ACHN (cell line): ENCODE measurements around the gene BCAS3.
"Not testable (repeated sequence)": the region's sequence is repeated elsewhere in the genome, so short reads cannot be mapped to it uniquely, and the experiment has no call there.

Source experiments
- DNase-seq: peaks from one replicate; pipeline ENCODE4 v3.0.0-alpha.2; 2015
- in situ Hi-C: cut with HindIII; loops from 2 replicates; pipeline ENCODE4 v1.10.0; 2017; ENCODE audit warnings: low sequenced_read_pairs, low pct_ligation_motif_present, low pct_unique_long_range_greater_than_20kb

Gene BCAS3

DNA sequence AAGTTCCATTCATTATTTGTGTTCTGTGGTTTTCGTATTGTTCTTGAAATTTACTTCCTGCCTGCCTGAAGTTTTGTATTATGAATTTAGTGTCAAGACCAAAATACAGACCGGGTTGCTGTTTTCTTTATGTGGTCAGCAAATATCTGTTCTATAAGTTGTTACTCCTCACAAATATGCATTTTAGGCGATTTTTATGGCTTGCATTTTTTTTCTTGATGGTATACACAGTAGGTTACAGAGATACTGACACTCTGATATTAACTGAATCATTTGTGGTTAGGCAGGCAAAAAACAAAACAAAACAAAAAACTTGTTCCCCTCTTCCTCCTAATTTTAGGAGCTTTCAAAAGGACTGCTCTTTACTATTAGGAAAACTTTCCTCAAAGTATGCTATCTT is 52.6 kb downstream of the BCAS3 start:
- in situ Hi-C loops = no loop called here
- DNase-seq = no peak

DNA sequence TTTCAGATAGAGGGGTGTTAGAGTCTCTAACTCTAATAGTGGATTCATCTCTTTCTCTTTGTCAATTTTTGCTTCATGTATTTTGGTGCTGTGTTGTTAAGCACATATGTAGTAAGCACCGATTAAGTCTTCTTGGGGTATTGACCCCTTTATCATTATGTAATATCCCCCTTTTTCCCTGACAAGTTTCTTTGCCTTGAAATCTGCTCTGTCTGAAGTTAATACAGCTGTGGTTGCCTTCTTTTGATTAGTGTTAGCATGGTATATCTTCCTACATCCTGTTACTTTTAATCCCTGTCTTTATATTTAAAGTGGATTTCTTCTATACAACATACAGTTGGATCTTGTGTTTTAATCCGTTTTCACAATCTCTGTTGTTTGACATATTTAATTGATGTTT is 60.6 kb downstream of the BCAS3 start:
- in situ Hi-C loops = no loop called here
- no peak for DNase-seq

DNA sequence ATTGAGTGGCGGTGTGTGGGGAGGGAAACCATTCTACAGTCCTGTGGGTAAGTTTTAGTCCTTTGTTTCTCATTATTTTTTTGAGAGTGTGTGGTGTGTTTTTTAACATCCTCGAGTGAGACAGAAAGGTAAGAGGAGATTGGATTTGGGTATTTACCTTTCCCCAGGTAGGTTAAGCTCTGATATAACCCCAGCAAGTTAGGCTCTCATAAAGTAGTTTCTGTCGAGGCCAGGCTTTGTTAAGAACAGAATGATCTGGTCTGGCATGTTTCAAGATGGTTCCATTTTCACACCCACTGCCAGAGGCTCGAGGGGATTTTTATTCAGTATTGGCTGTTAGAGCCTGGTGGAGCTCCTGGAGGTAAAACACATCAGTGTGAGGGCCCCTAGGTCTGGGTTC is 62.9 kb downstream of the BCAS3 start:
- in situ Hi-C loops = no loop called here
- no peak for DNase-seq

DNA sequence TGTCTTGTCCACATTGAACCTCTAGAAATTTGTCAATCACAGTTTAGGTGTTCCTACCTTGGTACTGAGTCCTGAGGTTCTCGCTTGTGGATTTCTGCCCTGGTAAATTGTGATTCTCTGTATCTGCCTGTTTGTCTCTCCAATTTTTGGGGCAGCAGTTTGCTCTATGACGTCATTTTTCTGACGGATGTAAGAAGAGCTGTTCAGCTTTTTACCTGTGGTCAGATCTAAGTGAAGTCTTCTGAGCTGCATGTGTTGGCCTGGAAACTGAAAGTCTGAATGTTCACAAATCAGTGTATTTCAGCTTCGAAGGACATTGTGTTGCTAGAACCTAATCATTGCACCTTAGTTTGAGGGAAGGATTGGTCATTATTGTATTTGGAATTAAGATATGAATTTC is 63.4 kb downstream of the BCAS3 start:
- in situ Hi-C loops = no loop called here
- DNase-seq = no peak

DNA sequence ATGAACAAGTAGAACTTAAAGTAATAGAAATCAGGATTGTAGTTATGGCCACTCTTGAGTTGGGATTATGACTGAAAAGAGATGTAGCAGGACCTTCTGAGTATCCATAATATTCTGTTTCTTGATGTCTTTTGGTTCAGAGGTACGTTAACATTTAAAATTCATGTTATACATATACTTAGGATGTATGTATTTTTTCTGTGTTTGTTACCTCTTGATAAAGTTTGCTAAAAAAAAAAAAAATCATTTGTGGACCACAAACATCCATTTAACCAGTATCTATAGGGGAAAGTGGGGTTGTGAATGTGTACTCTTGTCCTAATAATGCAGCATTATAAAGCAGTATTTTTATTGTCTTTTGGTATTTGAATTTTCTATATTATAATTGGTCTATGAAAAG is 65.6 kb downstream of the BCAS3 start:
- in situ Hi-C loops = no loop called here
- DNase-seq = no peak

DNA sequence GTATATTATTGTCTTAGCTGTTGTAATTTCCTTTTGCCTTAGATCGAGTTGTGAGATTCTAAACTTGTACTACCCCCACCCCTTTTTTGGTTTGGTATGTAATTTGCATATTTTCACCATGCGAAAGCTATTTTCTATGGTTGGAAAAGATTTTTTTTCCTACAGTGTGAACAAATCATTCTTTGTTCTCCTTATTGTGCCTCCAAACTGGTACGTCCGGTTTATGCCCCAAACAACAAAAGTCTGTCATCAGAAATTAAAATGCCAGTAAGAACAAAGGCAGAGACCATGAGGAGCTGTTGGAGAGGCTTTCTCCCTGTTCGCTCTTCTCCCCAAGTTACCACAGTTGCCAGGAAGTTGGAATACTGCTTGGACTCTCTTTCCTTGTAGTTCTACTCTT is 66.1 kb downstream of the BCAS3 start:
- no peak for DNase-seq
- in situ Hi-C loops = no loop called here

DNA sequence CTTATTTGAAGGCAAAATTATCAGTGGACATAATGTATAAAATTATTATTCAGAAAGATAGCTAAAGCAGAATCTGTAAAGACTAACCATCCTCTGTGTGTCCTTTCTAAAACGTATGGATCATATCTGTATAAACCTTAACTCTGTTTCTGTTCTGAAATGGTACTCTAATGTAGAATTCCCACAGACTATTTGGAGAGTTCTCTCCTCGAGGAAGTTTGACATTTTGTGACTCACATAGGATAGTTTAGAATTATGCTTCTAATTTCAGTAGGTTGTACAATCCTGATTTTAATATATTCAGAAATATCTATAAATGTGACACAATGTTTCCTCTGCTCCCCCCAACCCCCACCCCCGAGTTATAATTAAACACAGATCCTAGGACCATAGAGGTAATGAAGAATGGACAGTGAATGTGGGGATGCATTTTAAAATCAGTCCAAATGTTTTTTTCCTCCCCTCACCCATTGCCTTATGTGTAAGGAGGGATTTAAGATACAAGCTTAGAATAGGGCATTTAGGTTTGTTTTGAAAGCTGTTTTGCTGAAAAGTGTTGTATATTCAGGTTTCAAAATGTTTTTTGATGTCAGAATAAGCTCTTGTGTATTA is 66.8 kb downstream of the BCAS3 start:
- DNase-seq = no peak
- in situ Hi-C loops = no loop called here

DNA sequence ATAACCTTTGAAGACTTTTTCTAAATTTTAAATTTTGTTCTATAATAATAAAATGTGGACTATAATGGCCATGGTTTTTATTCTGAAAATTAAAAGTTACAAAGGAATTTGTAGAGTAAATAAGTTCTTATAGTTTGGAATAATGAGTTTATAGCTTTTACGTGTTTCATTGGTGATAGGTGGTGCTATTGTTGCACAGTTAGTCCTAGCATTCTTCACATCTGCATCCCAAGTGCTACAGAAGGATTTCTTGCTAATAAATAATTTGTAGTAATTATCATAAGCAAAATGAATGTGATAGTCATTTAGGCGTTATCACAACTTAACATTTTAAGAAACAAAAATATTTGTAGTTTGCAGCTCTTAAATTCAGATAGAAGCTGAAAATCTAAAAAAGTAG is 67.9 kb downstream of the BCAS3 start:
- in situ Hi-C loops = no loop called here
- no peak for DNase-seq

DNA sequence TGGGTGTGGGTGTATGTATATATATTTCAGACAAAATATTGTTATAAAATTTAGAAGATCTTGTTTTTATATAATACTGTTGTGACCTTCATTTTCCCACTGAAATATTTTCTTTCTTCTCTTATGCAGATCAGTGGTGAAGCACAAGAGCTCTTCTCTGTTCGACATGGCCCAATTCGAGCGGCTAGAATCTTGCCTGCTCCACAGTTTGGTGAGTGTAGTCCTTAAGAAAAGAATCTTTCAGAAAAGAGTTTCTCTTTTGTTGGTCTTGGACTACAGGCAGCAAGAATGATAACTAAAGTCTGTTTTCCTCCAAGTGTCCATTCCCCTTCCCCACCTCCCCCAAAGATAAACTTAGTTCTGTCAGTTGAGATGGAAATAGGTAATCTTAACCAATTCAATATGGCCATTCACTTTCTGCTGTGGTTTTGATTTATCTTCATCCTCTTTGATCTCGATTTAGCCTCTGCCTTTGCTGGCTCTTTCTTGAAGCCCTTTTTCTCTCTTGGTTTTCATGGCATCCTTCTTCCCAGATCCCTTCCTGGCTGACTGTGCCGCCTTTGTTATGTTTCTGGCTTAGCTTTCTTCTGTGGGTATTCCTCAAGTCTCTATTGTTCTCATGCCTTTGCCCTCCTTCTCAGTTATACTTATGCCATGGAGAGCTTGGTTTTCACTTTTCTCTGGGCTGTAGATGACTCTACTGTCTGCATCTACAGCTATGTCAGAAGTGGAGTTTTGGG is 69.6 kb downstream of the BCAS3 start:
- in situ Hi-C loops = no loop called here
- DNase-seq = no peak

DNA sequence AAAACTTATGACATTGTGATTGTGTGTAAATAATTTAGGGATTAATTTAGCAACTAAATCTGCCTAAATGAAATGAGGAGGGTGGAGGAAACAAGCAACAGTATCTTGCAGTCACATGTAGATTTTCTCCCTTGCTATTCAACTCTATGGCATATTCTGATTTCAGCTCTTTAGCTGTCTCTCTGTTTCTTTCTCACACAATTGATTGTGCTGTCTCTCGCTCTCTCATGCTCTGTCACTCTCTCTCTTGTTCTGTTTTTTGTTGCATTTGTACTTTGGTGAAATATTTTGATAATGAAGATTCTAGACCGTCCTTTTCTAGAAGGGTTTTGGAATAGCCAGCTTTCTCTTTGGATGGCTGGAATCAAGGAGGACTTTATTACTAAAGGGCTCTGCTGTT is 70.6 kb downstream of the BCAS3 start:
- in situ Hi-C loops = no loop called here
- no peak for DNase-seq

DNA sequence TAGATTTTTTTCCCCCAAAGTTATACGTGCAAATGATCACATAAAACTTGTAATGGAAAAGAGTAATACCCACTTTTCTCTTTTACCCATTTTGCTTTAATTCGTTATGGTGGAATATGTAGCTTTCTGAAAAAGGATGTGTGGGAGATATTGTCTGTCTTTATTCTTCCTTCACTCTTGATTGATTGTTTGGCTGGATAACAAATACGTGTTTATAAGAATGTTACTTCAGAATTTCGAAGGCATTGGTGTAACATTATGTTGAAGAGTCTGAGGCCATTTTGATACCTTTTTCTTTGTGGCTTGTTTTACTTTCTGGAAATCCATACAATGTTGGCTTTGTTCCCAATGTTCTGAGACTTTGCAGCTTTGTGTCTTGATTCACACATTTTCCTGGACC is 71.4 kb downstream of the BCAS3 start:
- no peak for DNase-seq
- in situ Hi-C loops = no loop called here

DNA sequence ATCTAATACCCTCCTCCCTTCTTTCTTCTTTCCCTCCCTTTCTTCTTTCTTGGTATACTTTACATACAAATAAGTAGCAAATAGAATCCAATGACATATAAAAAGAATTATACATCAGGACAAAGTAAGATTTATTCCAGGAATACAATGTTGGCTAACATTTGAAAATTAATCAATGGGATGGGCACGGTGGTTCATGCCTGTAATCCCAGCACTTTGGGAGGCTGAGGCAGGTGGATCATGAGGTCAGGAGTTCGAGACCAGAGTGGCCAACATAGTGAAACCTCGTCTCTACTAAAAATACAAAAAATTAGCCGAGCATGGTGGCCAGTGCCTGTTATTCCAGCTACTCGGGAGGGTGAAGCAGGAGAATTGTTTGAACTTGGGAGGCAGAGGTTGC is 72.1 kb downstream of the BCAS3 start:
- in situ Hi-C loops = no loop called here
- DNase-seq = no peak

DNA sequence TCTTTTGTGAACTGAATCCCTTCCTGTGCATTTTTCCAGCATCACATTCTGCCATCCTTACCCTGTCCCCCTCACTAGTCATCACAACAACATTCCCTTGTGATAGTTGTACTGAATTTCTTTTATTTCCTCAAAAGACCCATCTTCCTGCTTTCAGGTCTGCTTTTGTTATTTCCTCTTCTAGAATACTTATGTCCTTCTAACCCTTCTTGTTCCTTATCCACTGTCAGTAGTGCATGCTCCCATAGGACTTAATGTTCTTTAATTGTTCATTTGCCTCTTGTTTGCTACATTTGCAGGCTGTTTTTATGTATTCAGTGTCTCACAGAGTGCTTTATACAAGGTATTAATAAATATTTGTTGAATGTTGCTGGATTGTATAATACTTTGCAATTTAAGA is 73.0 kb downstream of the BCAS3 start:
- DNase-seq = no peak
- in situ Hi-C loops = no loop called here

DNA sequence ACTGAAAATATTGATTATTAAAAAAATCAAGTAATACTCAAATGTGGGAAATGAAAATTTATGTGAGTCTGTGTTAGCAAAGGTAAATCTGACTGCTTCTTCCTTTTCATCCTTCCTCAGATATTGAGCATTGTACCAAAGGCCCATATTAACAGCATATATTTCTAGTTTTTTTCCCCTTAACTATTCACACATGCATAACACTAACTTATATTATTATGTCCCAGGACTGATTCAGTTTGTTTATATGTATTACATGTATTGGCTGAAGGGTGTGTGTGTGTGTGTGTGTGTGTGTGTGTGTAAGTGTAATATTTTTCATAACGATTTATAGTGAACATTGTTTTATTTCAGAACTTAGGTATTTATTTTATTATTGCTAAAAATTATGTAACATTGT is 74.2 kb downstream of the BCAS3 start:
- in situ Hi-C loops = no loop called here
- no peak for DNase-seq

DNA sequence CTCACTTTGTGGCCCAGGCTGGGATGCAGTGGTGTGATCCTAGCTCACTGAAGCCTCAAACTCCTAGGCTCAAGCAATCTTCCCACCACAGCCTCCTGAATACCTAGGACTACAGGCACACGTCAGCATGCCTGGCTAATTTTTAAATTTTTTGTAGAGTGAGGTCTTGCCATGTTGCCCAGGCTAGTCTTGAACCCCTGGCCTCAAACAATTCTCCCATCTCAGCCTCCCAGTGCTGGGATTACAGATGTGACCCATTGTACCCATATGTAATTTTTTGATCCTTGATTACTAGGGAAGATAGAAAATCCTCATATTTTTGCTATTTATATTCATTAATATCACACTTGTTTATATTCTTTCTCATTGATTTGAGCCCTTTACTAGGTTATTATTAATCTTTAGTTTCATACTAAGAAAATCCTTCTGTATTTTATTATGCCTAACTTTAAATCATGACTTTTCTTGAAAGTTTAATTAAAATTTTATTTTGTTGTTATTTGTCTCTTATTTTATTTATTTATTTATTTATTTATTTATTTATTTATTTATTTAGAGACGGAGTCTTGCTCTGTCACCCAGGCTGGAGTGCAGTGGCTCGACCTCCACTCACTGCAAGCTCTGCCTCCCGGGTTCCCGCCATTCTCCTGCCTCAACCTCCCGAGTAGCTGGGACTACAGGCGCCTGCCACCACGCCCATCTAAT is 75.4 kb downstream of the BCAS3 start:
- no peak for DNase-seq
- in situ Hi-C loops = no loop called here

DNA sequence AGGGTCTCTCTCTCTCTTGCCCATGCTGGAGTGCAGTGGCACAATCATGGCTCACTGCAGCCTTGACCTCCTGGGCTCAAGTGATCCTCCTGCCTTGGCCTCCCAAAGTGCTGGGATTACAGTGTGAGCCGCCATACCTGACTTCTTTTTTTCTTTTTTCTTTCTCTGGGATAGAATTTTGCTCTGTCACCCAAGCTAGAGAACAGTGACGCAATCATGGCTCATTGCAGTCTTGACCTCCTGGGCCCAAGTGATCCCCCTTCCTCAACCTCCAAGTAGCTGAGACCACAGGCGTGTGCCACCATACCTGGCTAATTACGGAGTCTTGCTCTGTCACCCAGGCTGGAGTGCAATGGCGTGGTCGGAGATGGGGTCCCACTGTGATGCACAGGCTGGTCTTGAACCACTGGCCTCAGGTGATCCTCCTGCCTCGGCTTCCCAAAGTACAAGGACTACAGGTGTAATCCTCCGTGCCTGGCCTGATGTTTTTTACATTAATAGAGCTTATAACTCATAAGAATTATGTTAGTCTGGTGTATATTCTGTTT is 76.5 kb downstream of the BCAS3 start:
- in situ Hi-C loops = no loop called here
- no peak for DNase-seq

DNA sequence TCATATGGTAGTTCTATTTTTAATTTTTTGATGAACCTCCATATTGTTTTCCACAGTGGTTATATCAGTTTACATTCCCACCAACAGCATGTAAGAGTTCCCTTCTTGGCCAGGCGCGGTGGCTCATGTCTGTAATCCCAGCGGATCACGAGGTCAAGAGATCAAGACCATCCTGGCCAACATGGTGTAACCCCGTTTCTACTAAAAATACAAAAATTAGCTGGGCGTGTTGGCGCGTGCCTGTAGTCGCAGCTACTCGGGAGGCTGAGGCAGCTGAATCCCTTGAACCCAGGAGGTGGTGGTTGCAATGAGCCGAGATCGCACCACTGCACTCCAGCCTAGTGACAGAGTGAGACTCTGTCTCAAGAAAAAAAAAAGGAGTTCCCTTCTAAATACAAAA is 79.1 kb downstream of the BCAS3 start:
- in situ Hi-C loops, DNase-seq: not testable (repeated sequence)

DNA sequence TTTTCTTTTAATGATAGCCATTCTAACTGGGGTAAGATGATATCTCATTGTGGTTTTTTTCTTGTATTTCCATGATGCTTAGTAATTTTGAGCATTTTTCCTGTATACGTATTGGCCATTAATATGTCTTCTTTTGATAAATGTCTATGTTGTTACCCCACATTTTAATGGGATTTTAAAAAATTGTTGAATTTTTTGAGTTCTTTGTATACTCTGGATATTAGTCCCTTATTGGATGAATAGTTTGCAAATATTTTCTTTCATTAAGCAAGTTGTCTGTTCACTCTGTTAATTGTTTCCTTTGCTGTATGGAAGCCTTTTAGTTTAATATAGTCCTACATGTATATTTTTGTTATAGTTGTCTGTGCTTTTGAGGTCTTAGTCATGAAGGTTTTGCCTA is 79.8 kb downstream of the BCAS3 start:
- in situ Hi-C loops = no loop called here
- DNase-seq = no peak

DNA sequence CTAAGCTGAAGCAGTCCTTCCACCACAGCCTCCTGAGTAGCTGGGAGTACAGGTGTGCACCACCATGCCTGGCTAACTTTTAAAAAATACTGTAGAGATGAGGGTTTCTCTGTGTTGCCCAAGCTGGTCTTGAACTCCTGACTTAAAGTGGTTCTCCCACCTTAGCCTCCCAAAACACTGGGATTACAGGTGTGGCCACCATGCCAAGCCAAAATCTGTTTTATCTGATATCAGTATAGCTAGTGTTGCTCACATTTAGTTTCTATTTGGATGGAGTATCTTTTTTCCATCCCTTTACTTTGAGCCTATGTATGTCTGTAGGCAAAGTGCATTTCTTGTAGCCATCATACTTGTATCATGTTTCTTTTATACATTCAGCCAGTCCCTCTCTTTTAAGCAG is 82.1 kb downstream of the BCAS3 start:
- DNase-seq = no peak
- in situ Hi-C loops = no loop called here

DNA sequence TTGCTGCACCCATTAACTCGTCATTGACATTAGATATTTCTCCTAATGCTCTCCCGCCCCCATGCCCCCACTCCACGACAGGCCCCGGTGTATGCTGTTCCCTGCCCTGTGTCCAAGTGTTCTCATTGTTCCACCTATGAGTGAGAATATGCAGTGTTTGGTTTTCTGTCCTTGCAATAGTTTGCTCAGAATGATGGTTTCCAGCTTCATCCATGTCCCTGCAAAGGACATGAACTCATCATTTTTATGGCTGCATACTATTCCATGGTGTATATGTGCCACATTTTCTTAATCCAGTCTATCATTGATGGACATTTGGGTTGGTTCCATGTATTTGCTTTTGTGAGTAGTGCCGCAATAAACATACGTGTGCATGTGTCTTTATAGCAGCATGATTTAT is 83.7 kb downstream of the BCAS3 start:
- DNase-seq, in situ Hi-C loops: not testable (repeated sequence)
